IMR-90 (cell line): ENCODE data around the gene ITGB5. TPM values are rescaled to one million over a fixed set of nuclear protein-coding genes. Genes with fewer than 3 reads are reported as not detected.
A peak's percentile ranks its signal among the peaks of the same experiment; 100 is the strongest.

ENCODE experiments used
- ATAC-seq: fragments of 200-7000 bp; cut with Tn5 transposase; 2 replicates; pipeline ENCODE4 v1.9.1; 2020; ENCODE audit warnings: low read depth, mild to moderate bottlenecking, moderate library complexity
- BruUV-seq: library from RNA; stranded (reverse); fragments of 400-500 nt; replicated peaks from 2 replicates; lab custom pipeline; 2021; lab: Mats Ljungman, UMichigan
- CTCF ChIA-PET: fragments of 300-600 bp; formaldehyde crosslinking; extraction: SDS; loops from one replicate; lab custom pipeline; 2021; ENCODE audit warnings: antibody characterized with exemption; lab: Yijun Ruan, JAX
- POLR2A ChIA-PET: fragments of 300-600 bp; sonication (Branson Sonifier 250); formaldehyde crosslinking; loops from one replicate; lab custom pipeline; 2022; ENCODE audit warnings: antibody characterized with exemption; ENCODE audit not compliant: unreplicated experiment; lab: Charles Lee
- DNase-seq: peaks from one replicate; pipeline ENCODE4 v3.0.0; 2013
- H2AFZ ChIP-seq: replicated peaks from 2 replicates; pipeline ENCODE3; 2013; ENCODE audit warnings: low read length, mild to moderate bottlenecking; ENCODE audit not compliant: poor library complexity
- H2AK5ac ChIP-seq: 2 replicates; pipeline ENCODE4 v1.6.1; 2013; ENCODE audit warnings: low read depth, low read length, inconsistent platforms
- H2AK9ac ChIP-seq: replicated peaks from 2 replicates; pipeline ENCODE3; 2013; ENCODE audit warnings: mild to moderate bottlenecking, low read depth, low read length, moderate library complexity; ENCODE audit not compliant: poor library complexity
- H2BK120ac ChIP-seq: 2 replicates; pipeline ENCODE4 v1.6.1; 2013; ENCODE audit warnings: low read depth, low read length, inconsistent platforms
- H2BK15ac ChIP-seq: 3 replicates; pipeline ENCODE4 v1.6.1; 2013; ENCODE audit warnings: low read depth, low read length, inconsistent platforms
- H2BK20ac ChIP-seq: 2 replicates; pipeline ENCODE4 v1.6.1; 2013; ENCODE audit warnings: low read depth, mild to moderate bottlenecking, inconsistent platforms, low read length, moderate library complexity
- H2BK5ac ChIP-seq: 2 replicates; pipeline ENCODE4 v1.6.1; 2013; ENCODE audit warnings: mild to moderate bottlenecking, low read depth, low read length, inconsistent platforms; ENCODE audit not compliant: poor library complexity, severe bottlenecking
- H3K14ac ChIP-seq: replicated peaks from 2 replicates; pipeline ENCODE4 v1.6.1; 2013; ENCODE audit warnings: low read depth, low read length, inconsistent platforms
- H3K18ac ChIP-seq: 2 replicates; pipeline ENCODE4 v1.6.1; 2013; ENCODE audit warnings: low read depth, low read length, control low read depth
- H3K23ac ChIP-seq: 2 replicates; pipeline ENCODE4 v1.6.1; 2013; ENCODE audit warnings: low read depth, low read length, inconsistent platforms
- H3K27ac ChIP-seq: 2 replicates; pipeline ENCODE4 v1.5.1; 2013; ENCODE audit warnings: mild to moderate bottlenecking, control low read depth, low read length; ENCODE audit not compliant: insufficient read depth
- H3K27me3 ChIP-seq: 2 replicates; pipeline ENCODE4 v1.6.1; 2013; ENCODE audit warnings: low read length; ENCODE audit not compliant: control insufficient read depth, insufficient read depth
- H3K36me3 ChIP-seq: 2 replicates; pipeline ENCODE4 v1.6.1; 2013; ENCODE audit warnings: low read length, mixed read lengths; ENCODE audit not compliant: control insufficient read depth, insufficient read depth
- H3K4ac ChIP-seq: 2 replicates; pipeline ENCODE4 v1.6.1; 2013; ENCODE audit warnings: low read depth, low read length, inconsistent platforms
- H3K4me1 ChIP-seq: 2 replicates; pipeline ENCODE4 v1.6.1; 2013; ENCODE audit warnings: low read length, mixed read lengths; ENCODE audit not compliant: control insufficient read depth, insufficient read depth
- H3K4me2 ChIP-seq: 2 replicates; pipeline ENCODE4 v1.6.1; 2013; ENCODE audit warnings: low read depth, mild to moderate bottlenecking, control low read depth, low read length, moderate library complexity
- H3K4me3 ChIP-seq: 2 replicates; pipeline ENCODE4 v1.5.1; 2013; ENCODE audit warnings: low read depth, mild to moderate bottlenecking, control low read depth, low read length, moderate library complexity; ENCODE audit not compliant: insufficient read depth
- H3K56ac ChIP-seq: 2 replicates; pipeline ENCODE4 v1.6.1; 2013; ENCODE audit warnings: low read length, inconsistent platforms; ENCODE audit not compliant: insufficient read depth; ENCODE audit errors: extremely low read depth
- H3K79me1 ChIP-seq, 2 experiments: 2 replicates each; pipeline ENCODE4 v1.6.1; 2013; ENCODE audit warnings: low read length in 2 of 2, inconsistent platforms in 1 of 2, low read depth in 1 of 2
- H3K9ac ChIP-seq: 2 replicates; pipeline ENCODE4 v1.6.1; 2013; ENCODE audit warnings: low read depth, low read length, control low read depth
- H3K9me1 ChIP-seq: 2 replicates; pipeline ENCODE4 v1.6.1; 2013; ENCODE audit warnings: low read length, inconsistent platforms; ENCODE audit not compliant: insufficient read depth
- H3K9me3 ChIP-seq: 2 replicates; pipeline ENCODE4 v1.6.1; 2013; ENCODE audit warnings: low read length; ENCODE audit not compliant: control insufficient read depth, insufficient read depth
- H4K20me1 ChIP-seq: 2 replicates; pipeline ENCODE4 v1.6.1; 2013; ENCODE audit warnings: low read length, inconsistent platforms; ENCODE audit not compliant: insufficient read depth
- H4K5ac ChIP-seq: 2 replicates; pipeline ENCODE4 v1.6.1; 2013; ENCODE audit warnings: mild to moderate bottlenecking, low read depth, low read length, control low read depth
- H4K8ac ChIP-seq, 2 experiments: 2 replicates each; pipeline ENCODE4 v1.6.1; 2013; ENCODE audit warnings: low read depth in 2 of 2, low read length in 2 of 2, control low read depth in 1 of 2, inconsistent platforms in 1 of 2
- H4K91ac ChIP-seq: 2 replicates; pipeline ENCODE4 v1.6.1; 2013; ENCODE audit warnings: low read depth, low read length, inconsistent platforms; ENCODE audit not compliant: insufficient read depth
- CEBPB ChIP-seq: IDR thresholded peaks from 2 replicates; pipeline ENCODE4 v1.6.1; 2012; ENCODE audit warnings: low read depth, low read length, improper control_type of control experiment
- WGBS, 2 experiments: methylation state at CpG; one replicate each; pipeline versions ENCODE4 v1.1.5 to v1.1.7; 2013; ENCODE audit warnings: missing lambda C conversion rate in 2 of 2; ENCODE audit not compliant: insufficient read length in 1 of 2; ENCODE audit errors: extremely low coverage in 2 of 2; 5-methylcytosine and 5-hydroxymethylcytosine counted together
- dilution Hi-C: fragments of 300-500 bp; cut with HindIII; formaldehyde crosslinking; loops from one replicate; pipeline ENCODE4 v1.14.3; 2018; ENCODE audit warnings: low sequenced_read_pairs; ENCODE audit not compliant: unreplicated experiment
- in situ Hi-C: fragments of 300-500 bp; cut with MboI; formaldehyde crosslinking; loops from 3 replicates; pipeline ENCODE4 v1.14.3; 2019; ENCODE audit warnings: low sequenced_read_pairs, inconsistent platforms, mixed read lengths
- intact Hi-C: fragments of 100-400 bp; cut with micrococcal nuclease; formaldehyde crosslinking; loops from 2 replicates; pipeline ENCODE4 v1.10.0; 2022
- polyA plus RNA-seq, 3 experiments: library from polyadenylated mRNA; depleted of rRNA; stranded (reverse); fragments of >200 nt; gene quantifications; 2 replicates each; pipeline ENCODE4 v1.2.3, GENCODE V29; 2012; ENCODE audit warnings: low replicate concordance in 1 of 3
- total RNA-seq: library from RNA; depleted of rRNA; stranded (reverse); fragments of >200 nt; gene quantifications from 2 replicates; pipeline ENCODE4 v1.2.3, GENCODE V29; 2012

The ITGB5 gene
- total and polyA plus RNA-seq, 2 of the 4 experiments (the other 2 are of a cell fraction) = 85.0 to 101 TPM

GRCh38 chr3:124926426-124927101, 39.4 kb upstream of the ITGB5 start:
- Histone ChIP-seq H3K9me3 (no peaks in the 10 kb centered on the region), H2BK20ac (no peak overlapping the region), H3K18ac (no peak overlapping the region), H3K14ac (peak overlapping the region; percentile 65), H3K56ac (no peak overlapping the region), H3K23ac (0 out of 2 replicates have a peak overlapping the region, but pooled peaks have one; percentile 45), H4K5ac (no peak overlapping the region), H3K36me3 (no peaks in the 10 kb centered on the region), H3K4me2 (no peak overlapping the region), H4K8ac (no peak overlapping the region), H3K27ac (no peak overlapping the region), H2AFZ (no peak overlapping the region), H4K91ac (no peak overlapping the region), H2BK15ac (peak overlapping the region; percentile 57; the same call in 1 of the 3 replicates), H2BK120ac (no peak overlapping the region), H3K9ac (no peak overlapping the region), H2AK9ac (no peak overlapping the region), H3K4ac (no peak overlapping the region; the same call in 1 of the 2 replicates), H2AK5ac (peak overlapping the region; percentile 27; the same call in 1 of the 2 replicates), H3K79me1 (no peaks in the 10 kb centered on the region), H3K9me1 (0 out of 2 replicates have a peak, but pooled peaks cover 4% of the 10 kb centered on the region), H3K4me1 (peaks cover 2% of the 10 kb centered on the region; the same call in 1 of the 2 replicates), H3K4me3 (no peak overlapping the region), H3K27me3 (peaks cover 12% of the 10 kb centered on the region; the same call in 1 of the 2 replicates), H2BK5ac (no peak overlapping the region), H4K20me1 (0 out of 2 replicates have a peak, but pooled peaks cover 4% of the 10 kb centered on the region)
- POLR2A ChIA-PET = no interaction called here
- no peak for TF ChIP-seq CEBPB
- no TSS peak for BruUV-seq
- in situ Hi-C loops (loop anchor here (10.0 kb wide), 1 partner anchor 658 kb away; no protein-coding TSS in a partner anchor), dilution Hi-C loops (no loop called here), intact Hi-C loops (loop anchor here (5.0 to 10.0 kb wide), 3 partner anchors 126 to 511 kb away; no protein-coding TSS in a partner anchor)
- DNase-seq = peak; percentile 36
- CTCF ChIA-PET = no interaction called here
- WGBS, 2 experiments = 40% methylated on average over 1 of the region's 4 CpGs; no CpG with 5 or more reads in 1 of the 2 experiments
- ATAC-seq = no peak
